Limb (tissue), 2 donors: Measurements from ENCODE around the gene ABCF2.

Experiments used
- DNase-seq, 2 donors: peaks; one replicate each; pipeline ENCODE4 v3.0.0-alpha.2; 2016; ENCODE audit errors: extremely low spot score in 2 of 2

Gene ABCF2

DNA sequence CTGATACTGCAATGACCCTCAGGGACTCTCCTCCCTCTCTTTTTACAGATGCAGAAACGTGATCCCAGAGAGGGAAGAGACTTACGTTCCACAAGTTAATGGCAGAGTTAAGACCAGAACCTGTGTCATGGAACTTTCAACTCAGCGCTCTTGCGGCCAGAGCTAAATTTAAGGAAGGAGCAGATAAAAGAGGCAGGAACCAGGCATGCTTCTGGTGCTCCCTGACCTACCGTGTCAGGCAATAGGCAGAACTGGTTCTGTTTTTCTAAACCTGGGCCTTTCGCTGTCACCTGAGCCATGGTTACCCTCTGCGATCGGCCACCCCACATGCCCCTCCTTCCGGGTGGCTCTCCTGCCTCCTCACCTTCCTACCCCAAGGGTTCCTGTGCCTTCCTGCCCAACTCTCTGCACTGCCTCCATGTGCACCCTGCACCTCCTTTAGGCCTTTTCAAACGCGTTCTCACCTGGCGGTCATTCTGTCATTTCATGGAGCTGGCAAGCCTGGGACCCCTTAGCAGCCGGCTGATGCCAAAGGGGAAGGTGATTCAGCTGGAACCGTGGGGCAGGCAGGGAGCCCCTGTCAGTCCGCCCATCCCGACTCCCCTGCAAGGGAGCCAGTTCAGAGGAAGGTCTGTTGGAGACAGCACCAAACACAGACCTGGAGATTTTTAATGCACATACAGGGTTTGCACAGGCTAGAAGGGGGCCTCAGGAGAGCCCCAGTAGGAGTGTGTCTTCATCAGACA is 51.8 kb downstream of the ABCF2 start:
- DNase-seq, result no peak

GRCh38 chr7:151174246-151175046 is 52.6 kb downstream of the ABCF2 start:
- peak in 1 of 2 donors; percentile 48 for DNase-seq

DNA sequence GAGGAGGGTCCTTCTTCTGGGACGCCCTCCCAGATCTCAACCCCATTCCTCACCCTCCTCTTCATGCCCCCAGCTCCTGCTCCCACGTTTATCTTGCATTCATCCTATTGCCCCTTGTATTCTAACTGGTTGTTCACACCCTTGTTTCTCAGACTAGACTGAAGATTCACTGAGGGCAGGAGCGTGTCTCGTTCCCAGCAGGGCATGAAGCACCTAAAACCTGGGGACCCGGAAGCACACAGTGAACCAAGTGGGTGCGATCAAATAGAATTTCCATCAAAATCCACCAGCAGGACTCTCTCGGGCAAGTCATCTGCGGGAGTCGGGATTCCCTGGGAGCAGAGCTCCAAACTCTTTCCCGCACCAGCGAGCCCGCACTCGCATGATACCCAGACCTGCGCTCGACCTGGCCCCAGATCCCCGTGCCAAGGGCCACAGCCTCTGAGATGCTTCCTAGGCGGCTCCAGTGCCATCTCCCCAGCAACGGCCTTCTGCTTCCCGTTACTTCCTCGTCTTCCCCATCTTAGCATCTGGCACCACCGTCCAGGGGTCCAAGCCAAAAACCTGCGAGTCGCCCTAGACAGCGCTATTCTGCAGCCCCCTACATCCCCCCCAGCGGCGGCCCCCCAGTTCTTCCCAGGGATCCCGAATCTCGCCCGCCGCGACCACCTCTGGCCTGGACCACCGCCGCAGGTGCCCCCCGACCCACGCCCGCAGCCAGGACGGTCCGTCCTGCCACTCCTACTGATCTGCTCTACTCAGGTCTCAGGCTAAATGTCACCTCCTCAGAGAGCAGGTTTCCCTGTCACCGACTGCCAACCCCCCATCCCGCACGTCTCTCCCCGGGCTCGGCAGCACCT is 53.4 kb downstream of the ABCF2 start:
- no peak for DNase-seq

GRCh38 chr7:151172273-151173141 is 54.5 kb downstream of the ABCF2 start:
- DNase-seq, result peak; percentile 72 to 91

- no peak for DNase-seq
Observed at GRCh38 chr7:151168787-151169162, 58.2 kb downstream of the ABCF2 start.

DNA sequence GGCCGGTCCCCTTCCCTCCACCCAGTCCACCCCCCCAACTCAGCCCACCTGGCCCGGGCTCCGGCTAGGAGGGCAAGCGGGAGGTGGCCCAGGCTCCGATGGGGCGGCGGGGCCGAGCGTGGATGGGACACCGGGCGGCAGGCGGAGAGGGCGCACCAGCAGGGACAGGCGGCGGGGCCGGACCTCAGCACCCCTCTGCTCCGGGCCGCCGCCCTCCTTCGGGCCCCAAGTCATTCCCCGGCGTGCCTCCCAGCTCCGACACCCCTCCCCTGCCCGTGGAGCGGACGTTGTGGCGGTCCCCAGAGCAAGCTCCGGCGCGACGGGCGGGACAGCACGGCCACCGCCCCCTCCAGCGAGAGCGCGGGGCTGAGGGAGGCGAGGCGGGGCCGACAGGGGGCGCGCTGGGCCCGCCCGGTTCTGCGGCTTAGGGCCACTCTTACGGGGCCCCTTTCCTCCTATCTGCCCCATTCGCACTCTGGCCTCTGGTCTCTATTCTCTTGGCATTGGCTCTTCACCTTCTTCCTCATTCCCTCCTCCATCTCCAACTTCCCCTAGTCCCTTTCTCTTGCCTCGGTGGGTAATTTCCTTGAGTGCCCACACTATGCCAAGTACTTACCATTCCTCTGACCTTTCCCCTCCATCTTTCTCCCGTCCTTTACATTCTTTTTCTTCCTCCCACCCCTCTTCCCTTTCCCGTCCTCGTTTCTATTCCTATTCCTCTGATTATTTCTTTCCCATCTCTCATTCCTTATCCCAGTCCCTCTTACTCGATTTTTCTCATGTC is 58.8 kb downstream of the ABCF2 start:
- DNase-seq, result peak in 1 of 2 donors; percentile 59

DNA sequence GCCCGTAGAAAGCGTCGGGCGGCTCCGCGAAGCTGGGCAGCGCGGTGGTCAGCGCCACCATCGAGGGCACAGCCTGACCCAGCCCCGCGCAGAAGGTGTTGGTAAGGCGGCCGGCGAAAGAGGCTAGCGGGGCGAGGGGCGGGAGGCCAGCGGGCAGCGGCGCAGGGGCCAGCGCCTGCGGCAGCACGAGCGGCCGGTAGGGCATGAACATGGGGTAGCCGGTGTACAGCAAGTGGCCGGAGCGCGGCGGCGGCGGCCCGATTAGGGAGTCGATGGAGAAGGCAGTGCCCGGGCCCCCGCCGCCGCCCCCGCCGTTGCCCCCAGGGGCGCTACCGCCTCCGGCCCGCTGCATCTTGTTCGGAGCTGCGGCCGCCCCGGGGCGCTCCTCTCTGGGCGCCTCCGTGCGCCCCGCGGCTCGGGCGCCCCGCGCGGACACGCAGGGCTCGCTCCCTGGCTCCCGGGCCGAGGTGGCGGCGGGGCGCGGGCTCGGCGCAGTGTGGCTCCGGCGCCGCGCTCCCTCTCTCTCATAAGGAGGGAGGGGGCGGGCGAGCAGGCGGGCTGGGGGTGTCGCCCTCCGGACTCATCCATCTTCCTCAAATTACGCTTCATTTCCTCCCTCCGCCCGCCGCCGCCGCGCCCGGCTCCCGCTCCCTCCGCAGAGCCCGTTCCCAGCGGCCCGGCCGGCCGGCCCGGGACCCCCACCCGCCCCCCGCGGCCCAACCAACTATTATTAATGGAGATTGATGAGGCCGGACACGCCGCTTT is 59.6 kb downstream of the ABCF2 start, which contains the start of gene GBX1:
TSS of gene GBX1 (minus strand) at position 498 of the 765 bp plus-strand sequence. CDS start at position 352, 146 bp downstream.
- peak in 1 of 2 donors; percentile 67 for DNase-seq

- DNase-seq, result no peak
Observed at GRCh38 chr7:151166629-151167196, 60.3 kb downstream of the ABCF2 start.
